HG02938 (cell line): Measurements from ENCODE around the gene PALLD.

Experiments used
- ATAC-seq: cut with Tn5 transposase; IDR thresholded peaks from one replicate; pipeline ENCODE4 v1.9.1; 2021; ENCODE audit warnings: mild to moderate bottlenecking, moderate library complexity; ENCODE audit not compliant: unreplicated experiment

PALLD gene

GRCh38 chr4:168522829-168523489, 26.1 kb downstream of the PALLD start:
- no peak for ATAC-seq

DNA sequence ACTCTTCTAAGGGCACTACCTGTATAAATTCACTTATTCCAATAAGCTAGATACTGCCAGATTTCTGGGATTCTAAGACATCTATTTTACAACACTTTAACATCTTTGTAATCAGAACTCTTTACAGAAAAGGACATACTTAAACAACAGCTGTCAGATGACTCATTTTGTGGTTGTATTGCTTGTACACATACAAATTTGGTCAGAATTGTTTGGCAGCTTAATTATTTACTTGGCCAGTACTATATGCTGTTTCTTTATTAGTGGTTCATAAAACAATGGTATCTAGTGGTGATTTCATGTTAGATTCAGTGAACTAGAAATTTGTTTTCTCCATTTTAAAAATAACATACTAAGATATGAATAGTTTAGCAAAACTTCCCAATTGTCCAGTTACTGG, 27.2 kb downstream of the PALLD start:
- peak; percentile 73 for ATAC-seq

GRCh38 chr4:168524897-168525296, 28.0 kb downstream of the PALLD start:
- ATAC-seq = no peak

DNA sequence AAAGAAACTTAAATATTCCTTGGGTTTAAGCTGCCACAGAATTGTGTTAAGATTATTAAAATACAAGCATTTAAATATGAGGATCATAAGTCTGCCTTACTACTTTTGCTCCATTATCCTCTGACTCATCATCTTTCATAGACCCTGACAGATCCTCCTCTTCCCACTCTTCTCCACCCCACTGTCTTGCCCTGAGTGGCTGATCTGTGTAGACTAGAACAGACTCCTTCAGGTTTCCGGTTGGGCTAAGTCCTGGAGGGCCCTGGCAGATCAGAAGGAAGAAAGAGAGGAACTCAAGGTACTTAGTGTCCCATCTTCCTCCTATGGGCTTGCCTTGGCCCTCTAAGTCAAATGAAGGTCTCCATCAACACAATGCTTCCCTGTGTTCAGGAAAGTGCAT, 30.7 kb downstream of the PALLD start:
- ATAC-seq = no peak

DNA sequence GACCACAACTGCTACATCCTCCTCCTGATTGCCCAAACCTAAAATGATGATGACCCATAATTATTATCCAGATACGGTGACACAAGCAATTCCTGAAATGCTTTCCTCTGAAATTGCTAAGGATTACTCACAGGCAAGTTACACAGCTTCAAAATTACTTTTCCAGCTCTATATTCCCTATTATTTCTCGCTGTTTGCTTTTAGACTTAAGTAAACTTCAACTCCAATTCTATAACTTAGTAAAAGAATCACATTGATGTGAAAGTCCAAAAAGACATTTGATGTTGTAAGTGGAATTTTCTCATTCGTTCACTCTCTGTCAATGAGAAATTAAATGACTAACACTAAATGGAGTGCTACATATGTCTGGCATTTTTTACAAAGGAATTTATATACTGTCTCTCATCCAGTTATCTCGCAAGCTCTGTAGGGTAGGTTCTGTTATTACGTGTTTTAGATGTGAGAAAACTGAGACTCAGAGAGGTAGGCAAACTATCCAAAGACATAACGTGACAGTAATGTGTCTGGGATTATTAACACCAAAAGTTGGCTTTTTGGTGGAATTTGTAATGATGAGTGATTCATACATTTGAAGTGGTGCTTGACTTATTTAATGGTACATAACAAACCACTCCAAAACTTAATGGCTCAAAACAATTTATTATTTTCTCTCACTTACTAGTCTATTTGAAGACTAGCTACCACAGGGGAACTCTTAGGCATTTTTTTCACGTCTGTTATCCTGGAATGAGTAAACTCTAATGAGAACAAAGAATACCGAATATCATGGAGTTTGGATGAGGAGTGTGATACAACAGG, 31.5 kb downstream of the PALLD start:
- no peak for ATAC-seq

DNA sequence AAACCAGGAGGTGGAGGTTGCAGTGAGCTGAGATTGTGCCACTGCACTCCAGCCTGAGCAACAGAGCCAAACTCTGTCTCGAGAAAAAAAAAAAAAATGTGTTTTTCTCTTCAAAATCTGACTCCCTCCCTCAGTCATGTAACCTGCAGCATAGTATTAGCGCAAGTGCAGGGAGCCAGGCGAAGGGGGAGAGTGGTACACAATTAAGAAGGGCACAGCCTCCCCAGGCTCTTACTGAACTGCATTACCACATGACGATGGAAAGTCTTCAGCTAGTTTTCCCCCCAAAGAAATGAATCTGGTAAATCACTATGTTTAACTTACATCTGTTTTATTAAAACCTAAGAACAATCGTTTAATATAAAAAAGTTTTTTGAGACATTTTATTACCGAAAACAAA, 32.4 kb downstream of the PALLD start:
- ATAC-seq = no peak

- ATAC-seq = no peak
Observed at GRCh38 chr4:168531305-168531704, 34.5 kb downstream of the PALLD start.

DNA sequence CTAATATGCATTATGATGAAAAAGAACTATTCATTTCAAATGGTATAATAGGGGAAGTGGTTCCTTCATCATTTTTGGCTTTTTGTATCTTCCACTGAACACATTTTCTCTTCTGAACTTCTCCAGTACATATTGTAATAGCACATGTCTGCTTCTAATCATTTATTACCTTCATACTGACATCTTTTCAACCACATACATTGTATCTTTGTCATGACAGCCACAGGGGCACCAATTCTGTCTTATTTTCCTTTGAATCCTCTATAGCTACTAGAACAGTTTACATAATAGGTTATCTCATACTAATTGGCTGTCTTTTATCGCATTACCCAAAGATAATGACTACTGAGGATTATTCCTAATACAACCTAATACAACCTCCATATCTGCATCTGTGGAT, 37.7 kb downstream of the PALLD start:
- ATAC-seq = no peak

DNA sequence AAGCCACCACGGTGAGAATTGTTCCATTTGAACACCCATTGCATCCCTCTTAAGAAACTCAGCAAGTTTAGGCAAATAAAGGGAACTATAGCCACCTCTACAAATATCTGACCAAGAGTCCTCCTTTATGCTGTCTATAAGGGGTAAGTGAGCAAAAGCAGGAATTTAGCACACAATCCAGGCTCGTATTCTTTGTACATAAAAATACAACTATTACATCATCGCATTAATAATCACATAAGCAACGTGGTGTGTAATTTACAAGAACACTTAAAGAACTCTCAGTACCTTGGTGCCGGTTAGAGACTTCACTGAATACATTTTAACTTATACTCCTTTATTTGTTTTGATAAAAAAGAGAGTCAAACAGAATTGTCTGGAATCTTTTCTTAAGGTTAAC, 38.8 kb downstream of the PALLD start:
- no peak for ATAC-seq

DNA sequence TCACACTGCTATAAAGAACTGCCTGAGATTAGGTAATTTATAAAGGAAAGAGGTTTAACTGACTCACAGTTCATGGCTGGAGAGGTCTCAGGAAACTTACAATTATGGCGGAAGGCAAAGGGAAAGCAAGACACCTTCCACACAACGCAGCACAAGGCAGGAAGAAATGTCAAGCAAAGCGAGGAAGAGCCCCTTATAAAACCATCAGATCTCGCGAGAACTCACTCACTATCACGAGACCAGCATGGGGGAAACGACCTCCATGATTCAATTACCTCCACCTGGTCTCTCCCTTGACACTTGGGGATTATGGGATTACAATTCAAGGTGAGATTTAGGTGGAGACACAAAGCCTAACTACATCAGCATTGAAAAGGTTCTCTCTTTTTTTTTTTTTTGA, 39.6 kb downstream of the PALLD start:
- ATAC-seq = no peak

DNA sequence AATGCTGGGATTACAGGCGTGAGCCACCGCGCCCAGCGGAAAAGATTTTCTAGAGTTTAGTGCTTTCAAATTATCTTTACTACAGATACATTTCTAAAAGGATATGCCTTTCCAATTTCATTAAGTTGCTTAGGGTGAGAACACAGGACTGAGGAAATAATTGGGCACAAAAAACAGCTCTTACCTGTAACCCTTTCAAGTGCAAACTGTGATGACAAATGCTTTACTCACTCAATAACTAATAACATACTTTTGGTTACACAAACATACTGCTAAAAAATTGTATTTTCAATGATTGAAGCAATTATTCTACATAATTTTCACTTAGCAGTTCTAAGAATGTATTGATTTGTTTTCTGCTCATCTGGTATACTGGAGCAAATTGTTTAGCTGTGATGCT, 40.2 kb downstream of the PALLD start:
- ATAC-seq = no peak

DNA sequence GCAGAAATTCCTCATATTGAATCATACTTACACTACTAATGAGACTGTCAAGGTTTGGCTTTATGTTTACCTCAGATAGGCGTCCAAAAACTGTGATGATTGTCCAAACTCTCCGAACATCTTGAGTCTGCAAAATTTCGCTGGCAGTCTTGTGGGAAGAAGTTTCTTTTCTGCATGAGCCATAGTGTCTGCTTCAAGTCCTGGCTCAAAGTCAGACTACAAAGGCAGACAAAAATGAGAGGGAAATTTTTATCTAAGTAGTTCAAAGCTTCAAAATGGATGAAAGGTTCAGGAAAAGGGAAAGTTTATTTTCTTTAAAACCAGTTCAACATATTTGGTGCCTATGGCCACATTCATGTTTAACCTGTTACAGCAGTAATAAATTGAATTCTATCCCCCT, 40.7 kb downstream of the PALLD start:
- ATAC-seq = no peak

- no peak for ATAC-seq
Observed at GRCh38 chr4:168538632-168539031, 41.8 kb downstream of the PALLD start.

DNA sequence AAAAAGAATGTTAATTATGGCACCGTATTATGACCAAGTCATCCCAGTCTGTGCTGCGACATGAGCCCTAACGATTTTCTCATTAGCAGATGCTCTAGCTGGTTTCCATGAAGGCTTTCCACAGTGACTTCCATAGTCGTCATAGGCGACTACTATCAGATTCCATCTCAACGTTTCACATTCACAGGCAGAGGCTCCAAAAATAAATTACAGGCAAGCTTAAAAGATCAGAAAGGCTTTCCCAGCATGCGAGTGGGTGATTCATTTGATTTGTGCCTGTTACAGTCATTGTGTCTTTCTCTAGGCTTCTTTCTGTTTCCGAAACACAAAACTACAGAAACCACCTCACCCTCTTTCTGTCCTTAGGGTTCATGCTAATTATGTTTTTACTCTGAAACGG, 43.2 kb downstream of the PALLD start:
- ATAC-seq = no peak

- ATAC-seq = no peak
Observed at GRCh38 chr4:168540503-168541265, 43.8 kb downstream of the PALLD start.

DNA sequence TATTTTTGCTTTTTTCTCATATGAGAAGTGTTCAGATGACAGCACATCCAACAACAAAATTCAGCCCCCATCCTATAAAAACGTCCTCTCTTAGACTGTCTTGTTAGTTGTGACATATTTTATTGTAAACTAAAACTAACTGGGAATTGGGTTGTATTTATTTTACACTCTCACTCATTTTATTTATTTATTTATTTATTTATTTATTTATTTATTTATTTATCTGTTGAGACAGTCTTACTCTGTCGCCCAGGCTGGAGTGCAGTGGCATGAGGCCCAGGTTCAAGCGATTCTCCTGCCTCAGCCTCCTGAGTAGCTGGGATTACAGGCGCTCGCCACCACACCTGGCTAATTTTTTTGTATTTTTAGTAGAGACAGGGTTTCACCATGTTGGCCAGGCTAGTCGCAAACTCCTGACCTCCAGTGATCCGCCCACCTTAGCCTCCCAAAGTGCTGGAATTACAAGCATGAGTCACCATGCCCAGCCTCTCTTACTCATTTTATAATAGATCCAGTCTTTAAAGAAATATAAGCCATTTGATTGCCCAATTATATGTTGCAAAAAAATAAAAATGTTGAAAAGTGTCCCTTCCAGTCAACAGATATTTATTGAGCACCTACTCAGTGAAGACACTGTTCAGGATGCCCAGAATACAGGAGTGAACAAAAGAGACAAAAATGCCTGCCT, 44.6 kb downstream of the PALLD start:
- ATAC-seq = no peak

- no peak for ATAC-seq
Observed at GRCh38 chr4:168549143-168549542, 52.3 kb downstream of the PALLD start.

- no peak for ATAC-seq
Observed at GRCh38 chr4:168550064-168550766, 53.4 kb downstream of the PALLD start.

DNA sequence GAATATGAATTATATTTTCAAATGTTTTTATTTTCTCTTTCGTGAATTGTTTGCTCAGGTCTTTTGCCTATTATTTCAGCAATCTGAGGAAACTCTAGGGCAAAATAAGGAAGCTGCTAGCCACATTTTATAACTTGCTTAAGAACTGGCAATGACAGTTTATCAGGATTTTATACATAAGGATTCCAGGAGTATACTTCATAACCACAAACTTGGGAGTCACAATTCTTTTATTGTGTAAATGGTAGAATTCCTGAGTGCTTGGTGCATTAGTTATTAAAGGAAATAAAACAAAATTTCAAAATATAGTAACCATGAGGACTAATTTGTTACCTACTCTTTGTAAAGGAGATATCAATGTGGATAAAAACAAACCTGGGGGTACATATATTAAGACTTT, 54.4 kb downstream of the PALLD start:
- ATAC-seq = no peak

GRCh38 chr4:168551945-168552695, 55.3 kb downstream of the PALLD start:
- no peak for ATAC-seq
